Neural cell (in vitro differentiated cells): ENCODE data around the gene NPM1. TPM values are rescaled to one million over a fixed set of nuclear protein-coding genes. Genes with fewer than 3 reads are reported as not detected.
"Not testable (repeated sequence)": the region's sequence is repeated elsewhere in the genome, so short reads cannot be mapped to it uniquely, and the experiment has no call there.

Source experiments
- H2AFZ ChIP-seq: fragments of 200-600, 300-800 bp; sonication (generic), shearing (Covaris generic); 2 replicates; pipeline ENCODE4 v1.6.0; 2014; ENCODE audit warnings: low read depth, mild to moderate bottlenecking, antibody characterized with exemption, low read length, moderate library complexity
- H3F3A ChIP-seq: fragments of 200-600 bp; shearing (Covaris generic); 2 replicates; pipeline ENCODE4 v1.6.1; 2016; ENCODE audit warnings: mild to moderate bottlenecking, moderate library complexity, mixed read lengths, antibody characterized with exemption, low read length; ENCODE audit not compliant: insufficient read depth, poor library complexity, severe bottlenecking
- H3K27ac ChIP-seq: fragments of 200-600, 300-800 bp; sonication (generic), shearing (Covaris generic); 2 replicates; pipeline ENCODE4 v1.5.1; 2014; ENCODE audit warnings: mild to moderate bottlenecking, low read length, moderate library complexity
- H3K27me3 ChIP-seq: fragments of 300-800, 200-600 bp; sonication (generic), shearing (Covaris generic); 2 replicates; pipeline ENCODE4 v1.6.0; 2014; ENCODE audit warnings: mild to moderate bottlenecking, low read depth, low read length, moderate library complexity; ENCODE audit not compliant: insufficient read depth
- H3K36me3 ChIP-seq: fragments of 300-800, 200-600 bp; sonication (generic), shearing (Covaris generic); 2 replicates; pipeline ENCODE4 v1.5.1; 2014; ENCODE audit warnings: mild to moderate bottlenecking, antibody characterized with exemption, low read length, moderate library complexity; ENCODE audit not compliant: insufficient read depth
- H3K4me2 ChIP-seq: fragments of 300-800, 200-600 bp; sonication (generic), shearing (Covaris generic); 2 replicates; pipeline ENCODE4 v1.6.0; 2014; ENCODE audit warnings: mild to moderate bottlenecking, low read length
- H3K4me3 ChIP-seq: fragments of 300-800, 200-600 bp; sonication (generic), shearing (Covaris generic); 2 replicates; pipeline ENCODE4 v1.5.1; 2014; ENCODE audit warnings: mild to moderate bottlenecking, low read length, moderate library complexity
- H3K79me2 ChIP-seq: fragments of 200-600 bp; shearing (Covaris generic); replicated peaks from 2 replicates; pipeline ENCODE4 v1.6.0; 2014; ENCODE audit warnings: mild to moderate bottlenecking, low read length, moderate library complexity; ENCODE audit not compliant: insufficient read depth
- H3K9ac ChIP-seq: fragments of 300-800, 200-600 bp; sonication (generic), shearing (Covaris generic); 2 replicates; pipeline ENCODE4 v1.6.1; 2016; ENCODE audit warnings: mild to moderate bottlenecking, low read length, mixed read lengths
- H3K9me2 ChIP-seq: fragments of 200-600 bp; shearing (Covaris generic); 2 replicates; pipeline ENCODE4 v1.6.1; 2016; ENCODE audit warnings: mild to moderate bottlenecking, low read length, mixed read lengths; ENCODE audit not compliant: insufficient read depth
- H3K9me3 ChIP-seq: fragments of 200-600, 300-800 bp; sonication (generic), shearing (Covaris generic); 2 replicates; pipeline ENCODE4 v1.6.1; 2016; ENCODE audit warnings: mild to moderate bottlenecking, mixed run types, low read length, moderate library complexity, mixed read lengths
- H4K20me1 ChIP-seq: fragments of 200-600 bp; shearing (Covaris generic); 2 replicates; pipeline ENCODE4 v1.6.1; 2016; ENCODE audit warnings: mild to moderate bottlenecking, mixed run types; ENCODE audit not compliant: insufficient read depth
- CTCF ChIP-seq: fragments of 450-650 bp; IDR thresholded peaks from 2 replicates; pipeline ENCODE4 v1.5.1; 2014; ENCODE audit warnings: antibody characterized with exemption, mild to moderate bottlenecking, moderate library complexity; ENCODE audit not compliant: poor library complexity, severe bottlenecking
- EP300 ChIP-seq: fragments of 450-650 bp; conservative IDR thresholded peaks from 2 replicates; pipeline ENCODE4 v1.6.1; 2014; ENCODE audit warnings: antibody characterized with exemption, mild to moderate bottlenecking, moderate library complexity; ENCODE audit not compliant: poor library complexity, severe bottlenecking
- EZH2 ChIP-seq: fragments of 200-600, 300-800 bp; shearing (Covaris generic), sonication (generic); IDR thresholded peaks from 2 replicates; pipeline ENCODE4 v1.6.1; 2014; ENCODE audit warnings: antibody characterized with exemption, low read length, borderline replicate concordance, mild to moderate bottlenecking; ENCODE audit not compliant: insufficient read depth, poor library complexity, severe bottlenecking
- MXI1 ChIP-seq: fragments of 450-650 bp; conservative IDR thresholded peaks from 2 replicates; pipeline ENCODE4 v1.6.1; 2014; ENCODE audit warnings: antibody characterized with exemption, mild to moderate bottlenecking; ENCODE audit not compliant: poor library complexity, severe bottlenecking
- POLR2AphosphoS5 ChIP-seq: IDR thresholded peaks from 2 replicates; pipeline ENCODE4 v1.6.1; 2012
- RAD21 ChIP-seq: fragments of 450-650 bp; conservative IDR thresholded peaks from 2 replicates; pipeline ENCODE4 v1.6.1; 2014; ENCODE audit warnings: antibody characterized with exemption, mild to moderate bottlenecking, moderate library complexity
- SMC3 ChIP-seq: fragments of 450-650 bp; conservative IDR thresholded peaks from 2 replicates; pipeline ENCODE4 v1.6.1; 2014; ENCODE audit warnings: antibody characterized with exemption, mild to moderate bottlenecking, moderate library complexity; ENCODE audit not compliant: poor library complexity
- TAF1 ChIP-seq: IDR thresholded peaks from 2 replicates; pipeline ENCODE4 v1.6.1; 2012; ENCODE audit warnings: low read depth
- polyA plus RNA-seq: library from polyadenylated mRNA; depleted of rRNA; stranded (reverse); fragments of >200 nt; gene quantifications from 2 replicates; pipeline ENCODE4 v1.2.3, GENCODE V29; 2014
- TF ChIP-seq, protein P1 (sequence below): IDR thresholded peaks from 2 replicates; pipeline ENCODE4 v1.6.1; 2012; ENCODE audit warnings: borderline replicate concordance

The NPM1 gene
- polyA plus RNA-seq, 1 donor from 2014 or later: 1,141 TPM

GRCh38 chr5:171355302-171355724 lies 32.3 kb upstream of the NPM1 start:
- H2AFZ ChIP-seq: no peak overlapping the region
- no peaks in the 10 kb centered on the region for H3K27me3 ChIP-seq
- no peaks in the 10 kb centered on the region for H3K79me2 ChIP-seq
- H3K9me2 ChIP-seq: no peaks in the 10 kb centered on the region
- no peak overlapping the region for H3K4me2 ChIP-seq
- no peaks in the 10 kb centered on the region for H4K20me1 ChIP-seq
- no peak overlapping the region for H3K27ac ChIP-seq
- no peak for TF ChIP-seq POLR2AphosphoS5
- TF ChIP-seq, protein P1, sequence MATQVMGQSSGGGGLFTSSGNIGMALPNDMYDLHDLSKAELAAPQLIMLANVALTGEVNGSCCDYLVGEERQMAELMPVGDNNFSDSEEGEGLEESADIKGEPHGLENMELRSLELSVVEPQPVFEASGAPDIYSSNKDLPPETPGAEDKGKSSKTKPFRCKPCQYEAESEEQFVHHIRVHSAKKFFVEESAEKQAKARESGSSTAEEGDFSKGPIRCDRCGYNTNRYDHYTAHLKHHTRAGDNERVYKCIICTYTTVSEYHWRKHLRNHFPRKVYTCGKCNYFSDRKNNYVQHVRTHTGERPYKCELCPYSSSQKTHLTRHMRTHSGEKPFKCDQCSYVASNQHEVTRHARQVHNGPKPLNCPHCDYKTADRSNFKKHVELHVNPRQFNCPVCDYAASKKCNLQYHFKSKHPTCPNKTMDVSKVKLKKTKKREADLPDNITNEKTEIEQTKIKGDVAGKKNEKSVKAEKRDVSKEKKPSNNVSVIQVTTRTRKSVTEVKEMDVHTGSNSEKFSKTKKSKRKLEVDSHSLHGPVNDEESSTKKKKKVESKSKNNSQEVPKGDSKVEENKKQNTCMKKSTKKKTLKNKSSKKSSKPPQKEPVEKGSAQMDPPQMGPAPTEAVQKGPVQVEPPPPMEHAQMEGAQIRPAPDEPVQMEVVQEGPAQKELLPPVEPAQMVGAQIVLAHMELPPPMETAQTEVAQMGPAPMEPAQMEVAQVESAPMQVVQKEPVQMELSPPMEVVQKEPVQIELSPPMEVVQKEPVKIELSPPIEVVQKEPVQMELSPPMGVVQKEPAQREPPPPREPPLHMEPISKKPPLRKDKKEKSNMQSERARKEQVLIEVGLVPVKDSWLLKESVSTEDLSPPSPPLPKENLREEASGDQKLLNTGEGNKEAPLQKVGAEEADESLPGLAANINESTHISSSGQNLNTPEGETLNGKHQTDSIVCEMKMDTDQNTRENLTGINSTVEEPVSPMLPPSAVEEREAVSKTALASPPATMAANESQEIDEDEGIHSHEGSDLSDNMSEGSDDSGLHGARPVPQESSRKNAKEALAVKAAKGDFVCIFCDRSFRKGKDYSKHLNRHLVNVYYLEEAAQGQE: no peak
- TF ChIP-seq SMC3: no peak
- TF ChIP-seq EP300: no peak
- no peak for TF ChIP-seq TAF1
- TF ChIP-seq RAD21: no peak
- TF ChIP-seq EZH2: no peak
- no peak for TF ChIP-seq CTCF
- no peak for TF ChIP-seq MXI1
- no peak overlapping the region for H3K4me3 ChIP-seq
- H3K36me3 ChIP-seq: no peaks in the 10 kb centered on the region
- no peaks in the 10 kb centered on the region for H3K9me3 ChIP-seq
- no peak overlapping the region for H3K9ac ChIP-seq
- H3F3A ChIP-seq: no peaks in the 10 kb centered on the region

- Histone ChIP-seq H3K27ac (no peak overlapping the region), H4K20me1 (no peaks in the 10 kb centered on the region), H3F3A (no peaks in the 10 kb centered on the region), H3K9ac (no peak overlapping the region), H3K36me3 (no peaks in the 10 kb centered on the region), H3K4me2 (no peak overlapping the region), H3K27me3 (no peaks in the 10 kb centered on the region), H3K79me2 (no peaks in the 10 kb centered on the region), H3K9me2 (no peaks in the 10 kb centered on the region), H3K9me3 (no peaks in the 10 kb centered on the region), H3K4me3 (no peak overlapping the region), H2AFZ (no peak overlapping the region)
- TF ChIP-seq EZH2 (no peak), SMC3 (no peak), POLR2AphosphoS5 (no peak), RAD21 (no peak), CTCF (no peak)
- TF ChIP-seq, protein P1: no peak
Measured at GRCh38 chr5:171357843-171358242, 29.8 kb upstream of the NPM1 start.

DNA sequence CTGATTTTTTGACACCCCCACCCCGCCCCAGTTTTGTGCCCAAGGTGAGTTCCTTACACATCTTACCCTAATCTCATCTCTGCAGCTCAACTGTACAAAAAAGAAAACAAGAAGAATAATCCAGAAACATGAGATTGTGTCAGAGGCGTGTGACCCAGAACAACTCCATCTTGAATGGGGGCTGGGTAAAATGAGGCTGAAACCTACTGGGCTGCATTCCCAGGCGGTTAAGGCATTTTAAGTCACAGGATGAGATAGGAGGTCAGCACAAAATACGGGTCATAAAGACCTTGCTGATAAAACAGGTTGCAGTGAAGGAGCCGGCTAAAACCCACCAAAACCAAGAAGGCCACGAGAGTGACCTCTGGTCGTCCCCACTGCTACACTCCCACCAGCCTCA lies 26.5 kb upstream of the NPM1 start:
- not testable (repeated sequence) for H3F3A ChIP-seq, H2AFZ ChIP-seq, H3K36me3 ChIP-seq, H3K27ac ChIP-seq, H3K4me3 ChIP-seq, H3K79me2 ChIP-seq, H3K4me2 ChIP-seq, H3K9me2 ChIP-seq, H4K20me1 ChIP-seq, H3K9ac ChIP-seq, H3K27me3 ChIP-seq, H3K9me3 ChIP-seq
